A549 treated with Mapracorat at 1 μM for 4 hours (cell line): ENCODE results near the gene COP1. TPM values are rescaled to one million over a fixed set of nuclear protein-coding genes. Genes with fewer than 3 reads are reported as not detected.

ENCODE experiments used
- total RNA-seq: library from RNA; stranded (reverse); fragments of 200-300 nt; extraction: Qiagen RNA extraction; gene quantifications from 5 replicates; pipeline ENCODE4 v1.2.3, GENCODE V29; 2022

COP1 gene
- 23.4 to 29.2 TPM (median 27.2 TPM) in 5 replicates for total RNA-seq

DNA sequence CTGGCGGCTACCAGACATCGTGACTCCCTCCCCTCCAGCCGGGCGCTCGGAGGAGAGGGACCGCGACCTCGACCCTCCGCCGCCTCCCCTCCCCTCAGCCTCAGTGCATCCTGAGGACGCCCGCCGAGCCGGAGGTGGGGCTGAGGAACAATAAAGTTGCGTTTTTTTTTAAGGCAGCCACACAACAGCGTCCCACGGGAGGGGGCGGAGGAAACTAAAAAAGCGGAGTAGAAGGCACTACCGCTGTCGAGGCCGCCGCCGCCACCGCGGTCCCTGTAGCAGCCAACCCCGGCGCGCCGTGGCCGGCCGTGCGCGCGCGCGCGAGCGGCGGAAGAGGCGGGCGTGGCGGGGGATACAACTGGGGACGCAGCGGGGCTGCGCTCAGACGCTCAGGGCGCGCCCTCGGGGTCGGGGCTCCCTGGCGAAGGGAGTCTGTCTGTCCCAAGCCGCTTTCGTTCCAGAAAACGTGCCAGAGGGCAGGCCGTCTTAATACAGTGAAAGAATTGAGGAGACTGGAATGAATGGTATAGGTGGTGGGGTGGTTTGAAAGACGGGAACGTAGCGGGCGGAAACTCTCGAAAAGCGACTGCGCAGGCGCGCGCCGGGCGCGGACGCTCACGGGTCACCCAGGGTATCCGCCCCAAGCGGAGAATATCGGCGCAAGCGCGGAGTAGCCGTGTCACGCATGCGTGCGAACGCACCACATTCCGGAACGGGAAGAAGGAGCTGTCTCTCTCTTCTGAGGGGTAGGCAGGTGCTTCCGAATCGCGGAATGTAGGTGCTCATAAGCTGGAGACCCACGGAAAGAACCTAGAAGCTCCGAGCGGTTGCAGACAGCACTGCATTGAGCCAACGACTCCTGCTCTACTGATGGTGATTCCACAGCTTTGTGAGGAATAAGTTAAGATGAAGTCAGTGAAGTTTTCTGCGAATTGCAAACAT is at the start of gene COP1:
COP1 (minus strand) TSS at position 326 of the 942 bp plus-strand sequence; CDS start at position 18, 308 bp downstream.

